ENCODE measurements around the gene YRDC.

The YRDC gene

DNA sequence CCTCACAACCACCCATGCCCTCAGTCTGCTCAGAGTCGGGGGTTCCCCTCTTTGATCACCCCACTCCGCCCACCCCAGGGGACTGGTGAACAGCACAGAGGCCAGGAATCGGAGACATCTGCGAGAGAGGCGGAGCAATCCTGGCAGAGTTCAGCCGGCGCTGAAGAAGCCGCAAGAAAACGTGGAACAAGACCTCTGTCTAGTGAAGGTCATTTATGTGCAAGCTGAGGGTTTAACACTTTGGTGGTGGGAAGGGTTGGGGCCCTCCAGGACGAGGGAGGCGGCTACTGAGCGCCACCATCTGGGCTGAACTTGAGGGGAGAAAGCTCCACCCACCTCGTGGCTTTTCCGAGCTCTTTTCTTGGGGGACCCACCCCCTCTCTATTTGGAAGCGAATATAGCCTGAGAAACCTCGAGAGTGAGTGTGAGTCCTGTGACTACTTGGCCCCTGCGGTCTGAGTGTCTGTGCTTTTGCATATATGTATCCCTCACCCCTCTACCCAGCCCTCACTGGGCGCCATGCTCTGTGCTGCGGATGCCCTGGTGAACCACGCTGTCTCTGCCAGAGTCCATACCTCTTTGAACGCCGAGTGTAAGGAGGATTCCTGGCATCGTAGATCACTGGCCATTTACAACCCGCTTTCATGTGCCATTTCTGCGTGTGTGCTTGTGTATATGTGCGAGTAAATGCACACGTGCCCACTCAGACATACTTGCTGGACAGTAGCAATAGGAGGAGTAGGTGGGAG is 41.9 kb downstream of the YRDC start:
- no peak for FAIRE-seq

DNA sequence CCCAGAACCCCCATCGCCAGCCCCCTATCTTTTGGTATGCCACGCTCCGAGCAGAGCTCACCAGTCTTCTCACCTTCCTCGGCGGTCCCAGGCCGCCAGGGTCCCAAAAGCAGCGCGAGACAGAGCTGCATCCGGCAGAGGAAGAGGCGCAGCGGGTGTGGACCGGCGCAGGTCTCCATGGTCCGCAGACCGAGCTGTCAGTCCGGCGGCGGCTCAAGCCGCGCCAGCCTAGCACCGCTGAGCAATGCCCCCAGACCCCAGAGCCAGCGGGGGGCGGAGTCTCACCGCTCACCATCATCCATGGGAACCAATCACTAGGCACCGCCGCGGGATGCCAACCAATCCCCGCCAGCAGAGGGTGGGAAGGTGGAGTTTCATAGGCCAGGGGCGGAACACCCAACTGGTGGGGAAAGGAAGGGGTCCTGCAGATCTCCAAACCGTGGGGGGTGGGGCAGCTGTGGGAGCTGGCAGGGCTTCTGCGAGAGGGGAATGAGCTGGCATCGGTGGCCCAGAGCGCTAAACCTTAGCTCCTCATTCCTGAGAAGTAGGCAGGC is 43.0 kb downstream of the YRDC start, which contains the start of gene EPHA10:
Gene EPHA10 (minus strand): TSS at position 233 of the 554 bp plus-strand sequence. CDS start 54 bp downstream, at position 179.
- no peak for FAIRE-seq

GRCh38 chr1:37764414-37764825 is 43.6 kb downstream of the YRDC start:
- FAIRE-seq = no peak

GRCh38 chr1:37763791-37764413 is 44.1 kb downstream of the YRDC start:
- no peak for FAIRE-seq

GRCh38 chr1:37762516-37762915 is 45.5 kb downstream of the YRDC start:
- FAIRE-seq = no peak

GRCh38 chr1:37761416-37762095 is 46.5 kb downstream of the YRDC start:
- no peak for FAIRE-seq

DNA sequence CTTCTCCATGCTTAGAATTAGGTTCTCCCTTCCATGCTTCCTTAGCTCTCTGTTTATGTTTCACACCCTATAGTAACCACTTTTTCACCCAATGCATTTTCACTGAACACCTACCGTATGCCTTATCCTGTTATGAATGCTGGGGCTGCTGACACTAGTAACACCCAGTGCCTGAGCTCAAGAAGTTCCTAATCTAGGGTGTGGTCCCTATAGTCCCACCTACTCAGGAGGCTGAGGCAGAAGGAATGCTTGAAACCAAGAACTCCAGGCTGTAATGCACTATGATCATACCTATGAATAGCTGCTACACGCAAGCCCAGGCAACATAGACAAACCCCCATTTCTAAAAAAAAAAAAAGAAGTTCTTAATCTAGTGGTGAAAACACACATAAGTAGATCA is 48.6 kb downstream of the YRDC start:
- FAIRE-seq = no peak

GRCh38 chr1:37755951-37756560 is 52.0 kb downstream of the YRDC start:
- no peak for FAIRE-seq

- no peak for FAIRE-seq
These were observed 52.7 kb downstream of the YRDC start for GRCh38 chr1:37755290-37755689.

GRCh38 chr1:37753473-37754321 is 54.3 kb downstream of the YRDC start:
- no peak for FAIRE-seq

Data from A204.1 (cell line).